ENCODE measurements around the gene PHF19. TPM values are rescaled to one million over a fixed set of nuclear protein-coding genes. Genes with fewer than 3 reads are reported as not detected.

PHF19 gene
- total RNA-seq, 4 donors from 2014 or later = 6.7 to 11.1 (median 9.3) TPM

DNA sequence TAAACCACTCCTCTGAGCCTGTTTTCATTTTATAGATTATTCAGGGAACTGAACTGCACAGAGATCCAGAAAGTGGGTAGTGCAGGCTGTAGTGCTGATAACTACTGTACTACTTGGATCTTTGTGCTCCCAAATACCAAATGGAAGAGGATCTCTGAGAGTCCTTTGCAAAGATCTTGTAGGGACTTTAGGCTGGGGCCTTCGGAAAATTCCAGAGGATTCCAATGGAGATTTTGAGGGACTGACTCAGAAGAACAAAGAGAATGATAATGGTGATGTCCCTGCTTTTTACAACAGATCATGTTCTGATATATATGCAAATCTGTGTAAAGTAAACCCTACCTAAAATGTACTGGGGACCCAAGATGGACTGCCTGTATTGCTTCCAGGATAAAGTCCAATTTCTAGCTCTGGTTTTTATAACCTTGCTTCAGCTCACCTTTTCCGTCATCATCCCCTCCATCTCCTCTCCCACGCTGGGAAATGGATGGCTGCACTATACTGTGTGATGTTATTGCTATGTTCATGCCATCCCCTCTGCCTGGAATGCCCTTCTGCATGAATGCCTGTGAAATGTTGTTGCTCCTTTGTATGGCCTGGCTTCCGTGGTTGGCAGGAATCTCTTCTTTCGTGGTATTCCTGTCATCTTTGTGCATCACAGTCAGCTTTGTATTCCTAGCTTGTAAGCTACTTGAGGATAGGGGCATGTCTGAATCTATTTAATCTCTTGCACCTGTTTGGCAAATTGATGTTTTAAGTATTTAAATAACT is 24.6 kb downstream of the PHF19 start:
- Histone ChIP-seq H3K9me3 (no peaks in the 10 kb centered on the region), H3K36me3 (no peaks in the 10 kb centered on the region), H3K27ac (peak overlapping the region in 1 of 4 donors; percentile 24), H3K4me1 (peaks cover 0 to 8% (median under 1%) of the 10 kb centered on the region in 4 donors), H3K4me3 (no peak overlapping the region), H3K27me3 (no peaks in the 10 kb centered on the region)
- intact Hi-C loops (cut with DNase I; ENCODE audit: low total_unique reads) (no loop called here), in situ Hi-C loops (cut with MboI; ENCODE audit: low pct_ligation_motif_present in 1 of 4, low pct_unique_long_range_greater_than_20kb in 1 of 4, low sequenced_read_pairs in 3 of 4) (no loop called here)
- WGBS, 2 donors (ENCODE audit: low coverage in 1 of 2) = 59 to 79% methylated on average over 5 of the region's 5 CpGs
- DNase-seq = no peak
- TF ChIP-seq EP300 (IDR thresholded peaks at IDR 0.05; ENCODE audit: low read depth) = no peak
- peak in 1 of 3 donors; percentile 5 for TF ChIP-seq POLR2AphosphoS5 (IDR thresholded peaks at IDR 0.05)

DNA sequence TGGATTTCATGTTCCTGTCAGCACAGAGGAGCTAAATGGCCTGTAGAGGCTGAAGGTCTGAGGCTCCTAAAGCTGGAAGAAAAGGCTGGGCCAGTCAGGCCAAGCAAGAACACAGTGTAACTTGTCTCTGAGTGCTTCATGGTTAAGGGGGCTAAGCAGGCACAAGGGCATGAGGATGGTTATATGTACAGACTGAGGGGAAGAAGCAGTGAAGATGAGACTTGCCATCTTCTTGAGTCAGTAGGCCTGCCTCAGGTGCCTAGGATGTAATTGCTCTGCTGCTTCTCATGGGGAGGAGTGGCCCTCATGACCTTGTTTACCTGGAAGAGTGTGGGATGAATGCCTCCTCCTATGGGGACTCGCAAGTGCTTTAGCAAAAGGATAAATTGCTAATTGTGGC is 25.5 kb downstream of the PHF19 start:
- WGBS, 2 donors (ENCODE audit: low coverage in 1 of 2) = 100% methylated on average over 1 of the region's 1 CpG; no CpG with 5 or more reads in 1 of the 2 donors
- TF ChIP-seq POLR2AphosphoS5 (IDR thresholded peaks at IDR 0.05) (no peak), POLR2A (IDR thresholded peaks at IDR 0.05) (no peak), EP300 (IDR thresholded peaks at IDR 0.05; ENCODE audit: low read depth) (no peak)
- TF ChIP-seq, protein P1, sequence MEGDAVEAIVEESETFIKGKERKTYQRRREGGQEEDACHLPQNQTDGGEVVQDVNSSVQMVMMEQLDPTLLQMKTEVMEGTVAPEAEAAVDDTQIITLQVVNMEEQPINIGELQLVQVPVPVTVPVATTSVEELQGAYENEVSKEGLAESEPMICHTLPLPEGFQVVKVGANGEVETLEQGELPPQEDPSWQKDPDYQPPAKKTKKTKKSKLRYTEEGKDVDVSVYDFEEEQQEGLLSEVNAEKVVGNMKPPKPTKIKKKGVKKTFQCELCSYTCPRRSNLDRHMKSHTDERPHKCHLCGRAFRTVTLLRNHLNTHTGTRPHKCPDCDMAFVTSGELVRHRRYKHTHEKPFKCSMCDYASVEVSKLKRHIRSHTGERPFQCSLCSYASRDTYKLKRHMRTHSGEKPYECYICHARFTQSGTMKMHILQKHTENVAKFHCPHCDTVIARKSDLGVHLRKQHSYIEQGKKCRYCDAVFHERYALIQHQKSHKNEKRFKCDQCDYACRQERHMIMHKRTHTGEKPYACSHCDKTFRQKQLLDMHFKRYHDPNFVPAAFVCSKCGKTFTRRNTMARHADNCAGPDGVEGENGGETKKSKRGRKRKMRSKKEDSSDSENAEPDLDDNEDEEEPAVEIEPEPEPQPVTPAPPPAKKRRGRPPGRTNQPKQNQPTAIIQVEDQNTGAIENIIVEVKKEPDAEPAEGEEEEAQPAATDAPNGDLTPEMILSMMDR (IDR thresholded peaks at IDR 0.05) = no peak
- Histone ChIP-seq H3K36me3 (no peaks in the 10 kb centered on the region), H3K9me3 (no peaks in the 10 kb centered on the region), H3K4me1 (no peaks in the 10 kb centered on the region), H3K4me3 (no peak overlapping the region), H3K27ac (no peak overlapping the region), H3K27me3 (no peaks in the 10 kb centered on the region)
- intact Hi-C loops (cut with DNase I; ENCODE audit: low total_unique reads) = no loop called here
- no peak for DNase-seq
- in situ Hi-C loops (cut with MboI; ENCODE audit: low pct_ligation_motif_present in 1 of 4, low pct_unique_long_range_greater_than_20kb in 1 of 4, low sequenced_read_pairs in 3 of 4) = no loop called here

DNA sequence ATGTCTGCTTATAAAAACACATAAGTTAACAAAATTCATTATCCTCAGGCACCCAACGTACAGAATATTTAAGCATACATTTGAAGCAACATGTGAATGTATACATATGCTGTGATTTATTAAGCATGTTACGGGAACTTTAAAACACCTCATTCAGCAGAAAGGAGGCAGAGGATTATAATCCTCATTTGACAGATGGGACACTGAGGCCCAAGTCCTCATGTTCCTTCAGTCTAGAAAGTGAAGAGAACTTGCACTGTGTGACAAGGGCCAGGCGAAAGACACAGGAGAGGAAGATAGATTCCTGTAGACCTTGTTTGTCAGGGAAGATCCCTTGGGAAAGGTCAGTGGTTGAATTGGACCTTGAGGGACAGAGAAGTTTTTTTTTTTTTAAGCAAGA is 26.7 kb downstream of the PHF19 start:
- intact Hi-C loops (cut with DNase I; ENCODE audit: low total_unique reads) (no loop called here), in situ Hi-C loops (cut with MboI; ENCODE audit: low pct_ligation_motif_present in 1 of 4, low pct_unique_long_range_greater_than_20kb in 1 of 4, low sequenced_read_pairs in 3 of 4) (no loop called here)
- H3K27me3 ChIP-seq = no peaks in the 10 kb centered on the region
- no peaks in the 10 kb centered on the region for H3K4me1 ChIP-seq
- WGBS, 2 donors (ENCODE audit: low coverage in 1 of 2) = 74 to 90% methylated on average over 3 of the region's 3 CpGs
- no peak overlapping the region for H3K27ac ChIP-seq
- no peak for DNase-seq
- no peaks in the 10 kb centered on the region for H3K9me3 ChIP-seq
- no peak overlapping the region for H3K4me3 ChIP-seq
- TF ChIP-seq, protein P1 (IDR thresholded peaks at IDR 0.05) = no peak
- H3K36me3 ChIP-seq = no peaks in the 10 kb centered on the region

DNA sequence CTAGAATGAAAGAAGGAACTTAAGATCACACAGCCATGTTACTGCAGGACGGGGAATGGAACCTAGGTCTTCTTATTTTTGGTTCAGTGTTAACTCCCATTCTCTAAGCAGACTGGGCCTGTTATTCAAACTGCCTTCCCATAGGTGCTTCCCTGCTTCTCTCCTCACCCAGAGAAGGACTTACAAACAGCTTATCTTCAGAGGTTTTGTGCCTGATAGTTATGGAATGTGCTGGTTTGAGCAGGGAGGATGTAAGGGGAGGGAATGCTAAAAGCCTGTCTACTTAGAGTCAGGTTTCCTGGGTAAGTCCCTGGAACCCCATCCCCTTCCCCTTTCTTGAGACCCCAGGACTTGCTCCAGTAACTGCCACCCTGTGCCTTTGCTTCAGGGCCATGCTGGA is 30.1 kb downstream of the PHF19 start:
- no peaks in the 10 kb centered on the region for H3K9me3 ChIP-seq
- no peak overlapping the region for H3K4me3 ChIP-seq
- H3K27me3 ChIP-seq = no peaks in the 10 kb centered on the region
- no peak for DNase-seq
- intact Hi-C loops (cut with DNase I; ENCODE audit: low total_unique reads) (no loop called here), in situ Hi-C loops (cut with MboI; ENCODE audit: low pct_ligation_motif_present in 1 of 4, low pct_unique_long_range_greater_than_20kb in 1 of 4, low sequenced_read_pairs in 3 of 4) (no loop called here)
- H3K36me3 ChIP-seq = no peaks in the 10 kb centered on the region
- peaks cover 4 to 17% (median 12%) of the 10 kb centered on the region in 4 donors for H3K4me1 ChIP-seq
- 92 to 96% methylated on average over 1 of the region's 1 CpG for WGBS, 2 donors (ENCODE audit: low coverage in 1 of 2)
- TF ChIP-seq EP300 (IDR thresholded peaks at IDR 0.05; ENCODE audit: low read depth) (no peak), POLR2A (IDR thresholded peaks at IDR 0.05) (no peak), POLR2AphosphoS5 (IDR thresholded peaks at IDR 0.05) (no peak)
- TF ChIP-seq, protein P1 (IDR thresholded peaks at IDR 0.05) = no peak
- H3K27ac ChIP-seq = no peak overlapping the region
